Common myeloid progenitor, CD34-positive (primary cell): ENCODE results near the gene TACC2.
A peak's percentile ranks its signal among the peaks of the same experiment; 100 is the strongest.

Experiments used
- CTCF ChIA-PET: fragments of 350-600 bp; sonication (Branson Sonifier 250); formaldehyde crosslinking; loops from one replicate; lab custom pipeline; 2021; ENCODE audit warnings: antibody characterized with exemption; lab: Charles Lee
- POLR2A ChIA-PET: fragments of 350-600 bp; sonication (Branson Sonifier 250); formaldehyde crosslinking; loops from one replicate; lab custom pipeline; 2021; ENCODE audit warnings: antibody characterized with exemption; lab: Charles Lee
- DNase-seq, 3 donors: peaks; one replicate each; pipeline versions ENCODE4 v3.0.0 to v3.0.0-alpha.2; 2013
- H3K27ac ChIP-seq, 2 experiments: 1 replicate in 1 of 2; 2 replicates in 1 of 2; pipeline ENCODE4 v1.7.0; 2013; ENCODE audit warnings: inconsistent platforms in 2 of 2, low read length in 2 of 2, mild to moderate bottlenecking in 2 of 2, low read depth in 1 of 2, moderate library complexity in 1 of 2; ENCODE audit not compliant: severe bottlenecking in 2 of 2, insufficient read depth in 1 of 2, poor library complexity in 1 of 2
- H3K27me3 ChIP-seq, 5 experiments: replicated peaks in 2 of 5; 1 replicate in 3 of 5; 2 replicates in 2 of 5; pipeline versions ENCODE4 v1.6.1 to v1.7.0; 2013; ENCODE audit warnings: low read length in 4 of 5, mild to moderate bottlenecking in 2 of 5, moderate library complexity in 2 of 5, inconsistent platforms in 1 of 5; ENCODE audit not compliant: insufficient read depth in 5 of 5, control insufficient read depth in 4 of 5
- H3K36me3 ChIP-seq, 4 experiments: 1 replicate in 2 of 4; 2 replicates in 2 of 4; pipeline versions ENCODE4 v1.6.1 to v1.7.0; 2013; ENCODE audit warnings: low read length in 3 of 4, control low read depth in 1 of 4, mild to moderate bottlenecking in 1 of 4; ENCODE audit not compliant: control insufficient read depth in 4 of 4, insufficient read depth in 4 of 4
- H3K4me1 ChIP-seq, 4 experiments: 1 replicate in 3 of 4; 2 replicates in 1 of 4; pipeline versions ENCODE4 v1.6.1 to v1.7.1; 2013; ENCODE audit warnings: low read length in 3 of 4, mild to moderate bottlenecking in 3 of 4, control low read depth in 1 of 4, inconsistent platforms in 1 of 4, moderate library complexity in 1 of 4; ENCODE audit not compliant: control insufficient read depth in 4 of 4, insufficient read depth in 4 of 4; ENCODE audit errors: control extremely low read depth in 1 of 4
- H3K4me3 ChIP-seq, 7 experiments: 1 replicate in 4 of 7; 2 replicates in 3 of 7; pipeline versions ENCODE4 v1.5.1 to v1.7.0; 2013; ENCODE audit warnings: mild to moderate bottlenecking in 7 of 7, low read length in 6 of 7, moderate library complexity in 6 of 7, inconsistent platforms in 2 of 7, low read depth in 2 of 7, control low read depth in 1 of 7; ENCODE audit not compliant: insufficient read depth in 4 of 7, control insufficient read depth in 1 of 7; ENCODE audit errors: extremely low read depth in 1 of 7
- H3K9me3 ChIP-seq, 5 experiments: 1 replicate in 4 of 5; 2 replicates in 1 of 5; pipeline versions ENCODE4 v1.6.1 to v1.7.1; 2013; ENCODE audit warnings: low read length in 4 of 5, mild to moderate bottlenecking in 2 of 5, inconsistent platforms in 1 of 5, low read depth in 1 of 5, moderate library complexity in 1 of 5; ENCODE audit not compliant: control insufficient read depth in 4 of 5, insufficient read depth in 2 of 5; ENCODE audit errors: control extremely low read depth in 1 of 5
- WGBS: methylation state at CpG from one replicate; pipeline ENCODE4 v1.1.5; 2013; ENCODE audit not compliant: insufficient coverage; 5-methylcytosine and 5-hydroxymethylcytosine counted together

Gene TACC2

DNA sequence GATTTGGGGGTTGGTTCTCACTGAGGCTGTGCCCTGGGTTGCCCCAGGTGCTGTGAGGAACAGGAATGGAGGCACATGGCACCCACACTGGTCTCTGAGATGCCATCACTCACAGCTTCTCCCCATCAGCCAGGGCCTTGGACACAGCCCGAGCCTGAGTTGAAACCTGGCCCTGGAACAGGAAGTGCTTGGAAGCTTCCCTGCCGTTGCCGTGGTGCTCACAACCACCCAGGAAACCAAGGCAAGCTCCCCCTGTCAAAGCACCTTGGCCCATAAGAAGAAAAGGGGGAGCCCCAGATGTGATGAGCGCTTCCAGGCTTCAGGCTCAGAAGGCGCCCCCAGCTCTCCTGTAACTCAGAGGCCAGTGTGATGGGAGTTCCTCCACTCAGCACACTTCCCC is 282.1 kb downstream of the TACC2 start, which contains the start of gene BTBD16:
Gene BTBD16 (plus strand): TSS at position 221 of the 400 bp plus-strand sequence. CDS start 3,786 bp downstream, outside the sequence.
- H3K9me3 ChIP-seq, result no peaks in the 10 kb centered on the region
- no peak within 1 kb of the TSS for H3K27ac ChIP-seq
- ChIA-PET POLR2A (no interaction called here), CTCF (interaction anchor here (0.9 kb wide), 1 partner anchor 163 kb away, joined by 3 read pairs; no protein-coding TSS in a partner anchor)
- no peaks in the 10 kb centered on the region for H3K36me3 ChIP-seq
- no peak within 1 kb of the TSS for H3K4me3 ChIP-seq
- peaks cover 0 to 11% (median 3%) of the 10 kb centered on the region in 5 experiments for H3K27me3 ChIP-seq
- no peak for DNase-seq
- H3K4me1 ChIP-seq, result no peaks in the 10 kb centered on the region
- 50% methylated on average over 5 of the region's 5 CpGs for WGBS

DNA sequence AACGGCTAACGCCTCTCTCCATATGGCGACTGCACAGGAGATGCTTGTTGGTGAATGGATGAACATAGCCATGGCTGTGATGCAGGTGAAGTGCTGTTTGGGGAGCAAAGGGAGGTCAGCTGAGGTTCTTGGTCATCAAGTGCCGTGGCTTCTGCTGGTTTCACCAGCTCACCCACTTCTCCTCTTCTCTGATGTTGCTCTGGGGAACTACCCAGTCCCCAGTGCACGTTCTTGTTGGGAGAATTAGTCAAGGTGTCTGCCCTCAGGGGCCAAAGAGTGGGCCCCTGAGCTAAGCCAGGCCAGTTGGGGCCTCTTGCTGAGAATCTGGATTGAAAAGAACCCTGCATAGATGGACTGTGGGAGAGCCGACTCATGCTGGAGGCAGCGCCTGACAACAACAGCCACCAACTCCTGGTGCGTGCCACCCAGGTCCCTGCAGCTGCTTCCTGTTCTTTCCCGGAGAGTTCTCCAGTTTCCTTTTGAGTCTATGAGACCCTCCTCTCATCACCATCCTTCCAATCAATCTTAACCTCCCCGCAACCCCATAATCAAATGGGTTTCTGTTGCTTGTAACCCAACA is 285.1 kb downstream of the TACC2 start:
- peaks cover 0 to 25% (median 4%) of the 10 kb centered on the region in 5 experiments for H3K27me3 ChIP-seq
- H3K27ac ChIP-seq, result no peak overlapping the region
- no peaks in the 10 kb centered on the region for H3K4me1 ChIP-seq
- no peak overlapping the region for H3K4me3 ChIP-seq
- 74% methylated on average over 10 of the region's 10 CpGs for WGBS
- H3K36me3 ChIP-seq, result no peaks in the 10 kb centered on the region
- no peaks in the 10 kb centered on the region for H3K9me3 ChIP-seq
- ChIA-PET POLR2A (no interaction called here), CTCF (no interaction called here)
- no peak for DNase-seq

DNA sequence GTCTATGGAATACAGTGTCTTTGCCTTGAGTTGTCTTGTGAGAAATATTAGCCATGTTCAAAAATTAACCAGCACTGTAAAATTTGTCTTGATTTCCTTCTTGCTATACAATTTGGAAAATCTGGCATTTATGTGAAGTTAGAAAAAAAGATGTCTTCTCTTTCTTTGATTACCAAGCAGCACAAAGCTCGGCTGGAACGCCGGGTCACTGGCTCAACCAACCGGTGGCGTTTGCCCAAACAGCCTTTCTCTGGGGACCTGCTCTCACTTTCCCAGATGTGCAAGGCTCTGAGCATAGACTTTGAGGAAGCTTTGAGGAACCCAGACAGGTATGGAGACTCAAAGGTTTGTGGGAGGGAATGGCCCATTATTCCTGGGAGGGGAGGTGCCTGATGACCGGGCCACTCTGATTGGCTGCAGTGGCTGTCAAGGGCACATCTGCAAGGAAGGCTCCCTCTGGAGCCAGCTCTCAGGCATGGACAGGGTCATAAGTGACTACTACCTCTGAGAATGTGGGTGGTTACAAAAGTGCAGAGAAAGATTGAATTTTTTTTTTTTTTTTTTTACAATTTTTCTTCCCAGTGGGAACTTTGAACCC is 287.7 kb downstream of the TACC2 start:
- H3K9me3 ChIP-seq, result no peaks in the 10 kb centered on the region
- ChIA-PET CTCF (interaction anchor here (1.3 kb wide), 1 partner anchor 133 kb away, joined by 3 read pairs; no protein-coding TSS in a partner anchor), POLR2A (no interaction called here)
- no peak overlapping the region for H3K27ac ChIP-seq
- no peaks in the 10 kb centered on the region for H3K36me3 ChIP-seq
- peaks cover 0 to 38% (median 10%) of the 10 kb centered on the region in 5 experiments for H3K27me3 ChIP-seq
- no peaks in the 10 kb centered on the region for H3K4me1 ChIP-seq
- DNase-seq, result no peak
- H3K4me3 ChIP-seq, result no peak overlapping the region
- WGBS, result 95% methylated on average over 3 of the region's 6 CpGs

DNA sequence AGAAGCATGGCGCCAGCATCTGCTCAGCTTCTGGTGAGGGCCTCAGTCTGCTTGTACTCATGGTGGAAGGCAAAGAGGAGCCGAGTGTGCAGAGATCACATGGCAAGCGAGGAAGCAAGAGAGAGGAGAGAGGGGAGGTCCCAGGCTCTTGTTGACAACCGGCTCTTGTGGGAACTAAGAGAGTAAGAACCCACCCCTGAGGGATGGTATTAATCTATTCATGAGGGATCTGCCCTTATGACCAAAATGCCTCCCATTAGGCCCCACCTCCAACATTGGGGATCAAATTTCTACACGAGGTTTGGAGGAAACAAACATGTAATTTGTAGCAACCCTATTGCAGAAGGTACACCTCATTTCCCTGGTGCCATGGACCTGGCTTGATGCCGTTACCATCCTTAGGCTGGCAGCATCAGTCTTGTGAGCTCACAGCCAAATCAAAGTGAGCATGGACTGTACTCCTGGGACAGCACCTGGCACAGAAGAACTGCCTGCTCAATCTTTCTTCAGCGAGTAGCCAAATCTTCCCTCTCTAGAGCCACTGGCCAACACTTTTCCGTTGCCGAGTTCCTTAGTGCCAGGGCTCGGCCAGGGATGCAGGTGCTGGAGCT is 288.7 kb downstream of the TACC2 start:
- Histone ChIP-seq H3K4me1 (no peaks in the 10 kb centered on the region), H3K27ac (no peak overlapping the region), H3K9me3 (no peaks in the 10 kb centered on the region), H3K4me3 (no peak overlapping the region), H3K27me3 (peaks cover 0 to 39% (median 10%) of the 10 kb centered on the region in 5 experiments), H3K36me3 (no peaks in the 10 kb centered on the region)
- 93% methylated on average over 9 of the region's 10 CpGs for WGBS
- no peak for DNase-seq
- ChIA-PET POLR2A (no interaction called here), CTCF (interaction anchor here (1.0 to 1.3 kb wide), 2 partner anchors 21 to 134 kb away, joined by 3 read pairs; no protein-coding TSS in a partner anchor)

DNA sequence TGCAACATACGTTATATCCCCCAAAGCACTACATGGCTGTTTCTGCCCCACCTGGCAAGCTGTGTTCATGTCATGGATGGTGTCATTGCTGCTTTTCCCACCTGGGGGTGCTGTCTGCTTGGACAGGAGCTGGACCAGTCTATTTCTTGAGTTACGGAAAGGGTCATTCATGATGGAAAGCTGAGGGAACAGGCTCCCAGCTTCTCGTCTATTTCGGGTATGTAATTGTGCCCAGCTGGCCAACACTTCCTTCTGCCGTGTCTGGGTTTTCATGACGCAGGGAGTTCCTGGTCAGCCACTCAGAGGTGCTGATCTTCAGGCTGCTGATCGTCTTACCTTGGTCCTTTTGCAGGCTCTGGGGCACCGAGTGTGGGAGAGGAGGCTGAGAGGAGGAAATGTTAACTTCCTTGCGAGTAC is 290.8 kb downstream of the TACC2 start:
- POLR2A ChIA-PET, result interaction anchor here (0.6 kb wide), 1 partner anchor 986 kb away, joined by 3 read pairs; no protein-coding TSS in a partner anchor
- H3K27me3 ChIP-seq, result peaks cover 0 to 36% (median 8%) of the 10 kb centered on the region in 5 experiments
- H3K36me3 ChIP-seq, result no peaks in the 10 kb centered on the region
- H3K9me3 ChIP-seq, result no peaks in the 10 kb centered on the region
- CTCF ChIA-PET, result interaction anchor here (0.6 kb wide), 1 partner anchor 72 kb away, joined by 3 read pairs; no protein-coding TSS in a partner anchor
- no peak overlapping the region for H3K27ac ChIP-seq
- no peaks in the 10 kb centered on the region for H3K4me1 ChIP-seq
- no peak overlapping the region for H3K4me3 ChIP-seq
- 22% methylated on average over 8 of the region's 9 CpGs for WGBS
- DNase-seq, result peak in 2 of 3 donors; percentile 5 to 8

DNA sequence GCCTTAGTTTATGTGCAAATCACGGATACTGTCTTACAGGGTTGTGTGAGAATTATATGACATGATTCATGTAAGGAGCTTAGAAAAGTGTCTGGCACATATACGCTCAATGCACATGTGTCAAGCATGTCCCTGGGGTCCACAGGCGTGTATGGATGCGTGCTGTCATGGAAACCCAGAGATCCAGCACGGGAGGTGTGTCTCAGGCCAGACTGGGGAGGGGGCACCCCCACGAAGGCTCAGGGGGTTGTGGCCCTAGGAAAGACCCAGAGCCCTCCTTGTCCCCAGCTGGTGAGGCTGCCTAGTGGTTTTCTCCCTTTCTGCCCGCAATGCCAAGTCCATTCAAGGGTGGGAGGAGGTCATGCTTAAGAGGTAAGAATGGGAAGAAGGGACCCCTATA is 291.2 kb downstream of the TACC2 start:
- no peak for DNase-seq
- WGBS, result 81% methylated on average over 4 of the region's 7 CpGs
- POLR2A ChIA-PET, result interaction anchor here (0.6 kb wide), 1 partner anchor 986 kb away, joined by 3 read pairs; no protein-coding TSS in a partner anchor

More for the DNA sequence above, 291.2 kb downstream of the TACC2 start:
- Histone ChIP-seq H3K27ac (no peak overlapping the region), H3K4me1 (no peaks in the 10 kb centered on the region), H3K9me3 (no peaks in the 10 kb centered on the region), H3K27me3 (peaks cover 0 to 34% (median 8%) of the 10 kb centered on the region in 5 experiments), H3K36me3 (no peaks in the 10 kb centered on the region), H3K4me3 (no peak overlapping the region)
- CTCF ChIA-PET, result interaction anchor here (0.6 kb wide), 1 partner anchor 71 kb away, joined by 3 read pairs; no protein-coding TSS in a partner anchor
